Panc1 (cell line): ENCODE data around the gene TMEM47. TPM values are rescaled to one million over a fixed set of nuclear protein-coding genes. Genes with fewer than 3 reads are reported as not detected.

Source experiments
- ATAC-seq: fragments of 200-7000 bp; cut with Tn5 transposase; 2 replicates; pipeline ENCODE4 v1.9.1; 2020; ENCODE audit warnings: mild to moderate bottlenecking, moderate library complexity
- BruUV-seq: library from RNA; stranded (reverse); fragments of 400-500 nt; replicated peaks from 2 replicates; lab custom pipeline; 2021; lab: Mats Ljungman, UMichigan
- CTCF ChIA-PET: fragments of 300-600 bp; sonication (Branson Sonifier 250); formaldehyde crosslinking; loops from one replicate; lab custom pipeline; 2022; ENCODE audit warnings: antibody characterized with exemption; lab: Charles Lee
- POLR2A ChIA-PET: fragments of 300-600 bp; sonication (Branson Sonifier 250); formaldehyde crosslinking; loops from one replicate; lab custom pipeline; 2022; ENCODE audit warnings: antibody characterized with exemption; lab: Charles Lee
- DNase-seq: peaks from one replicate; pipeline ENCODE4 v3.0.0-alpha.2; 2010; ENCODE audit warnings: low read depth, low spot score
- H3K27ac ChIP-seq: 2 replicates; pipeline ENCODE4 v1.5.1; 2011; ENCODE audit warnings: mild to moderate bottlenecking, low read length, inconsistent platforms
- H3K27me3 ChIP-seq: fragments of 200-500 bp; sonication (Bioruptor generic); 2 replicates; pipeline ENCODE4 v1.6.0; 2014; ENCODE audit warnings: low read length, inconsistent platforms; ENCODE audit not compliant: control insufficient read depth, insufficient read depth
- H3K36me3 ChIP-seq: fragments of 200-500 bp; sonication (Bioruptor generic); 2 replicates; pipeline ENCODE4 v1.5.1; 2014; ENCODE audit warnings: inconsistent platforms, mild to moderate bottlenecking, low read length, moderate library complexity; ENCODE audit not compliant: control insufficient read depth, insufficient read depth
- H3K4me1 ChIP-seq: 2 replicates; pipeline ENCODE4 v1.5.1; 2011; ENCODE audit warnings: inconsistent platforms, mild to moderate bottlenecking, low read length, moderate library complexity; ENCODE audit not compliant: control insufficient read depth, insufficient read depth
- H3K4me3 ChIP-seq, 2 experiments: 2 replicates each; pipeline ENCODE4 v1.5.1; 2011 to 2012; ENCODE audit warnings: low read depth in 2 of 2, low read length in 2 of 2, mild to moderate bottlenecking in 2 of 2, inconsistent platforms in 1 of 2, moderate library complexity in 1 of 2
- H3K9me3 ChIP-seq: fragments of 200-500 bp; sonication (Bioruptor generic); 2 replicates; pipeline ENCODE4 v1.5.1; 2014; ENCODE audit warnings: low read depth, mild to moderate bottlenecking, inconsistent platforms, low read length, moderate library complexity; ENCODE audit not compliant: control insufficient read depth, insufficient read depth
- CTCF ChIP-seq: fragments of 450-650 bp; IDR thresholded peaks from 2 replicates; pipeline ENCODE4 v1.5.1; 2017; ENCODE audit warnings: mild to moderate bottlenecking
- POLR2AphosphoS5 ChIP-seq: IDR thresholded peaks from 2 replicates; pipeline ENCODE4 v1.6.1; 2012; ENCODE audit warnings: mild to moderate bottlenecking, low read depth, low read length, moderate library complexity
- REST ChIP-seq, 2 experiments: IDR thresholded peaks; 2 replicates each; pipeline ENCODE4 v1.6.1; 2011 to 2012; ENCODE audit warnings: low read depth in 2 of 2, control low read depth in 1 of 2, low read length in 1 of 2, mild to moderate bottlenecking in 1 of 2, moderate library complexity in 1 of 2; ENCODE audit not compliant: insufficient read depth in 1 of 2
- SIN3A ChIP-seq: IDR thresholded peaks from 2 replicates; pipeline ENCODE4 v1.6.1; 2012; ENCODE audit warnings: low read depth, mild to moderate bottlenecking, low read length, moderate library complexity, borderline replicate concordance; ENCODE audit not compliant: insufficient read depth
- TCF7L2 ChIP-seq: IDR thresholded peaks from 2 replicates; pipeline ENCODE4 v1.6.1; 2011; ENCODE audit warnings: mild to moderate bottlenecking, low read depth, low read length, inconsistent platforms
- in situ Hi-C: cut with HindIII; loops from 2 replicates; pipeline ENCODE4 v1.10.0; 2016; ENCODE audit warnings: low sequenced_read_pairs, low pct_unique_long_range_greater_than_20kb
- intact Hi-C: fragments of 100-400 bp; cut with micrococcal nuclease; formaldehyde crosslinking; loops from one replicate; pipeline ENCODE4 v1.10.0; 2022; ENCODE audit not compliant: unreplicated experiment
- total RNA-seq: library from RNA; stranded (reverse); gene quantifications from one replicate; pipeline ENCODE4 v1.2.1, GENCODE V29; 2021; ENCODE audit not compliant: unreplicated experiment

TMEM47 gene
- total RNA-seq, 1 experiment from 2014 or later, result 2.2 TPM

- intact Hi-C loops, result no loop called here
- no peak for DNase-seq
- no TSS peak for BruUV-seq
- Histone ChIP-seq H3K4me1 (no peaks in the 10 kb centered on the region), H3K36me3 (no peaks in the 10 kb centered on the region), H3K27ac (no peak overlapping the region), H3K4me3 (peak overlapping the region; percentile 35 to 43), H3K9me3 (no peaks in the 10 kb centered on the region), H3K27me3 (no peaks in the 10 kb centered on the region; the same call in 1 of the 2 replicates)
- CTCF ChIA-PET, result no interaction called here
- POLR2A ChIA-PET, result no interaction called here
- TF ChIP-seq TCF7L2 (no peak), POLR2AphosphoS5 (no peak), REST (IDR thresholded peaks at IDR 0.05; ENCODE audit: insufficient read depth in 1 of 2, low read depth in 2 of 2, low read length in 1 of 2) (no peak), CTCF (no peak), SIN3A (no peak)
- in situ Hi-C loops, result no loop called here
- no peak for ATAC-seq
These were observed 613 bp upstream of the TMEM47 start for GRCh38 chrX:34657726-34658070.

- ChIA-PET POLR2A (no interaction called here), CTCF (no interaction called here)
- Histone ChIP-seq H3K4me3 (peak overlapping the region; percentile 35 to 36), H3K27ac (no peak overlapping the region), H3K9me3 (no peaks in the 10 kb centered on the region), H3K36me3 (no peaks in the 10 kb centered on the region), H3K4me1 (no peaks in the 10 kb centered on the region), H3K27me3 (no peaks in the 10 kb centered on the region; the same call in 1 of the 2 replicates)
- DNase-seq, result no peak
- in situ Hi-C loops (no loop called here), intact Hi-C loops (no loop called here)
- no peak; the same call in 1 of the 2 replicates for ATAC-seq
- no TSS peak for BruUV-seq
- no peak for TF ChIP-seq POLR2AphosphoS5
- no peak for TF ChIP-seq CTCF
- no peak for TF ChIP-seq REST (IDR thresholded peaks at IDR 0.05; ENCODE audit: insufficient read depth in 1 of 2, low read depth in 2 of 2, low read length in 1 of 2)
- no peak for TF ChIP-seq TCF7L2
- TF ChIP-seq SIN3A, result no peak
These were observed 631 bp downstream of the TMEM47 start for GRCh38 chrX:34656467-34656841.
